GM19372 (cell line): ENCODE results near the gene RIT1.

ENCODE experiments used
- ATAC-seq: cut with Tn5 transposase; IDR thresholded peaks from one replicate; pipeline ENCODE4 v1.9.1; 2021; ENCODE audit warnings: mild to moderate bottlenecking, low read depth, moderate library complexity; ENCODE audit not compliant: unreplicated experiment

Gene RIT1, protein sequence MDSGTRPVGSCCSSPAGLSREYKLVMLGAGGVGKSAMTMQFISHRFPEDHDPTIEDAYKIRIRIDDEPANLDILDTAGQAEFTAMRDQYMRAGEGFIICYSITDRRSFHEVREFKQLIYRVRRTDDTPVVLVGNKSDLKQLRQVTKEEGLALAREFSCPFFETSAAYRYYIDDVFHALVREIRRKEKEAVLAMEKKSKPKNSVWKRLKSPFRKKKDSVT

DNA sequence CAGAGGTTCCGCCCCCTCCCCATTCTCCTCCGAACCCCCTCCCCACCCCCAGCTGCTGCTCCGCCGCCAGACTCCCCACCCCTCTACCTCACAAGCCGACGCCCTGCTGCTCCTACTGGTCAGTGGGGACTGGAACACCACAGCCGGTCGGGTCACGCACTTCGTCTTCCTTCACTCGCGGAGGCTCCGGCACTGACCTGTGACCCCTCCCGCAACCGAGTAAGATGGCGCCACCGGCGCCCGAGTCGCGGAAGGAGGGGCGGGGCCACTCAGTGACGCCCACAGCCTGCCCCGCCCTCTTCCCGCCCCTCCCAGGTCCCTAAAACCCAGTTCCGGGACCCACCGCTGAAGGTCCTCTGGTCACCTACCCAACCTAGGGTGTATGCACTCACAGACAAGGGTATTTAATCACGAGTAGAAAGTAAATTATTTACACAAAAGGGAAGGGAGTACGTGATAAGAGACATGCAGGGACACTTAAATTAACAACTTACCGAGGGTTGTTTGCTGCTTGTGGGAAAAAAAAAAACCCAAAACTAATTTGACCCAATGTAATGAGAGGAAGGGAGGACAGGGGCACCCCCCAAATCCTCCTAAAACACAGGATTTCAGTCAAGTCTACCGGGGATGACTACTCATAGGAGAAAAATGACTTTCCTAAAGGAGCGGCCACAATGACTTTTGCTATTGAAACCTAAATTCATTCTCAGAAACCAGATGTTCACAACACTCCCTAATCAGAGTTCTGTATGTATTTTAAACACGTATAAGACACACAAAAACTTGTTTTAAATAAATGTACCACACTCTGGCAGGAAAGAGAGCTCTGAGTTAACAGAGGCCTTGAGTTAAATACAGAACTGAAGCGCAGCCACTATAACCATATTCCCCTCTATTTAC, at the start of gene RIT1:
TSS of gene RIT1 (minus strand) at position 194 of the 900 bp plus-strand sequence. CDS start 588 bp downstream, outside the sequence.
- ATAC-seq = peak; percentile 75

DNA sequence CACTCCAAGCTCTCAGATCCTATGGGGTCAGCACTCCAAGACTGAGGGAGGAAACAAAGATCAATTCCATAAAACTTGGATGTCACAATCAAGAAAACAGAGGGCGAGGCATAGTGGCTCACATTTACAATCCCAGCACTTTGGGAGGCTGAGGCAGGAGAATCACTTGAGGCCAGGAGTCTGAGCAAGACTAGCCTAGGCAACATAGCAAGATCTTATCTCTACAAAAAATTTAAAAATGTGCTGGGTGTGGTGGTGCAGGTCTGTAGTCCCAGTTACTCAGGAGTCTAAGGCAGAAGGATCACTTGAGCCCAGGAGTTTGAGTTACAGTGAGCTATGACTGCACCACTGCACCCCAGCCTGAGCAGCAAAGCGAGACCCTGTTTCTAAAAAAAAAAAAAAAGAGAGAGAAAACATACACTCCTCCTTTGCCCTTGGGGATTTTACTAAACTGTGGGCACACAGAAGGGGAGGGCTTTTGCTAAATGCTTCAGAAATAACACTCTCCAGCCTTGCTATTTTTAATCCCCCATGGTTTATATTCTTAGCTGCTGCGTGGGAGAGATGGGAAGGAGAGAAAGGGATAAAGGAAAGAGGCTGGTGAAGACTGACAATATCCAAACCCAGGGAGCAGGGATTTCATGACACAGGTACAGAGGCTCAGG, 49.1 kb upstream of the RIT1 start:
- no peak for ATAC-seq

DNA sequence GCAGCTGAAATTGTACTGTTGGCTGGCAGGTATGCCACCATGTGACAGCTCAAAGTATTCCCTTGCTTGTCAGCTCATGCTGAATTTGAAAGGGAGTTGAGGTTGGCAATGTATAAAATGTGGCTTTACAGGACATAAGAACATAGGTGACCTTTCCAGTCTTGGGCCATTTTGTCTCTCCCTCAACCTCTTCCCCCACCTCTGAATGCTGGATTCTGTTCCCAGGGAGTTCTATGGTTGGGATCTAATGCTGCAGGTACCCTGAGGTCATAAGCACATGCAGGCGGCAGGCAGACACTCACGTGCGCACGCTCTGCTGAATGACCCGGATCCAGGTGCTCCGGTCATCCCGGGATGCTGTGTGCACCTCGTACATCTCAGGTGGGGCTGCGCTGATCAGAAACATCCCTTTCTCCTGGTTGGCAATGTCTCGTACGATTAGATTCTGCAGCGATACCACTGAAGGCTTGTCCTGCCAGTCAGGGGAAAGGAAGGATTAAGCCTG, 46.3 kb upstream of the RIT1 start:
- no peak for ATAC-seq

DNA sequence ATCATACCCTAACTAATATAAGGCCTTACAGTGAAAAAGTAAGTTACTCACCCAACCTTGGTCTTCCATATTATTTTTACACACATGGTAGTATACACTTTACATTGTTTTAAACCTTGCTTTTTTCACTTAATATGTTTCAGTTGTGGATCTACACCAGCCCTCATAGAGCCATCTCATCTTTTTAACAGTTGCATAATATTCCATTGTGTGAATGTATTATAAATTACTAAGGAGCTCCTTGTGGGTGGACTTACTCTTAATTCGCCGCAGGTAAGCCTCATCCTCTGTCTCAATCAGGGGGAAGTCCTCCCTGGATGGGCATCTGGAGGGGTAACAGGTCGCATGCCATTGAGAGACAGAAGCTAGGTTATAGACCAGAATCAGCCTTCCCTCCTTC, 43.5 kb upstream of the RIT1 start:
- ATAC-seq = no peak

DNA sequence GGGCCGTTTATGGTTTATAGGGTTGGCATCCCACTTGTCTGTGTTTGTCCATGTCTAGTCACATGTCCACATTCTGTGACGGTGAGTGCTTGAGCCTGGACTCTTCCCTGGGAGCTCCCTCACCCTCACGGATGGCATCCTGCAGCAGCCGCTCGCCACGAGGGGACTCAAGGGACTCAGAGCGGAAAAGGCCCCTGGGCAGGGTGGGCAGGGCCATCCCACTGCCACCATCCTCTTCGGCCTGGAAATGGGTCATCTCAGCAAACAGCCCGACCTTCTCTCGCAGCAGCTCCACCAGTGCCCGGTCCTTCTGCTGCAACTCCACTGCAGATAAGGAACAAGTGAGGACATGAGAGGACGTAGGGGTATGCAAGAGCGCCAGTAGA, 41.3 kb upstream of the RIT1 start:
- ATAC-seq = no peak

DNA sequence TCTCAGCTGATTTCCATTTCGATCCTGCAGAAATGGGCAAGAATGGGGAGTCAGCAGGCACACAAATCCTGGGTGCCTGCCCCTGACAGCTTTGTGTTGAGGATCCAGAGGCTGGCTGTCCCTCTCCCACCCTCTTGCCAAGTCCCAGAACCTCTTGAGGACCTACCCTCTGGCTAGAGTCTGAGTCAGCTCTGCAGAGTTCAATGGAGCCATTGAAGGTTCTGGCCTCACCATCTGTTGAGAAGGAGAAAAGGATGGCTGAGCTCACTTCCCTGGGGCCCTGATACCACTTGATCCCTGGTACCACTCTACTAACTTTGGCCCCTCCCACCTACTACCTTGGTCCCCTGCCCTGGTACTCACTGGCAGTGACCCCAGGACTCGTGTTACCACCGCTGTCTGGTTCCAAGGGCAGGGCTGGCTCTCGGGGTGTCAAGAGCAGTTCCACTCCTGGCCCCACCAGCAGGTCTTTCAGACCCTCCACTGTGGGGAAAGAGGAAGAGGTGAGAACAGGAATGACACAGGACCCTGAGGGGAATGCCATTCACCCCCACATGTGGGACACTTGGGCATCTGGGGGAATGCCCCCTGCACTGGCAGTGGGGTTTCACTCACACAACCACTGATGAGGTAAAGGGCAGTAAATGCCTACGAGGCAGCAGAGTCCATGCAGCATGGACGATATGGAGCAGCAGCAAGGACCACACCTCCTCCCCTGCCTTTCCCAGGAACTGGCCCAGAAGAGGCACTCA, 40.8 kb upstream of the RIT1 start:
- no peak for ATAC-seq

DNA sequence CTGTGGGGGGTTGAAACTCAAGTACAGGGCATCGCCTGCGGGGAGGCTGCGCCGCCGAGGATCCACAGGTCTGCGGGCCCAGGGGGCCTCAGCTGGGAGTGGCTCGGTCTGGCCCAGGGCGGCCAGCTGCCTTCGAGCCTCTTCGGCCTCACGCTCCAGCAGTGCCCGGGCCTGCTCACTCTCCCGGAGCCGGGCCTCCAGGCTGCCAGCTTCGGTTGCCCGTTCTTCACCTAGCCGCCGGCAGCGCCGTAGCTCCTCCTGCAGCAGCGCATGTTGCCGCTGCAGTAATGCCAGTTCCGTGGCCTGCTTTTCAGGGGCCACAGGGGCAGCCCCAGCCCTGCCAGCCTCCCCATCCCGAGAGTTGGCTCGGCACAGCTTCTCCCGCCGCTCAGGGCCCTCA, 39.7 kb upstream of the RIT1 start:
- ATAC-seq = no peak

DNA sequence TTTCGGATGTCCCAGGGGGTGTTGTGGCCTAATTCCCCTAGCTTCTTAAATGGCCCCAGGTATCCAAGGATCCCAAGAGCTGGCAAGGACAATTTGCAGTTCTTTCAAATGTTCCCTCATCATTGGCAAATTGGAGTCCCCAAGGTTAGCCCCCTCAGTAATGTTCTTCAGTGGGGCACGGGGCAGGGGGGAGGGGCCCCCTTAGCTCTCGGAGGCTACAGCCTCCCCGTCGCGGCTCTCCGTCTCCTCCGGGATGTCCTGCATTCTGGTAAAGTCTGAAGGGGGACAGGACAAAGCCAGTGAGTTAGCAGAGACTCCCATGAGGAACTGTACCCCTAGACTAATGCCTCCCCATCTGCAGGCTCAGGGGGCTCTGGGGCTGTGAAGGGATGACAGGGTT, 36.6 kb upstream of the RIT1 start:
- ATAC-seq = no peak

DNA sequence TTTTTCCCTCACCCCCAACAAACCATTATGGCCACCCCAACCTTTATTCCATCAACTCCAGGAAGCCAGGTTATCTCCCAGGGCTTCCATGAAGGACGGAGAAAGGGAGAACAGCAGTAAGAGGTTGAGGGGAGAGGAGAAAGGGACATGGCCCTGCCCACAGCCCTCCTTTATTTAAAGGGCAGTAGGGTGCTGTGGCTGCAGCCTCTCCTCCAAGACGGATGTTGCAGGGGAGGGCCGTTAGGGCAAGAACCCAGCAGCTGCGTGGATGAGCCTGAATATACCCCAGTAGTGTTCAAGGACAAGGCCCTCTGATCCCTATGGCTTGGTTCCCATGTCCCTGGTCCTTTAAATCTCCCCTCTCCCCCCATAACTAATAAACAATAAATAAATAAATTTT, 36.1 kb upstream of the RIT1 start:
- ATAC-seq = no peak

DNA sequence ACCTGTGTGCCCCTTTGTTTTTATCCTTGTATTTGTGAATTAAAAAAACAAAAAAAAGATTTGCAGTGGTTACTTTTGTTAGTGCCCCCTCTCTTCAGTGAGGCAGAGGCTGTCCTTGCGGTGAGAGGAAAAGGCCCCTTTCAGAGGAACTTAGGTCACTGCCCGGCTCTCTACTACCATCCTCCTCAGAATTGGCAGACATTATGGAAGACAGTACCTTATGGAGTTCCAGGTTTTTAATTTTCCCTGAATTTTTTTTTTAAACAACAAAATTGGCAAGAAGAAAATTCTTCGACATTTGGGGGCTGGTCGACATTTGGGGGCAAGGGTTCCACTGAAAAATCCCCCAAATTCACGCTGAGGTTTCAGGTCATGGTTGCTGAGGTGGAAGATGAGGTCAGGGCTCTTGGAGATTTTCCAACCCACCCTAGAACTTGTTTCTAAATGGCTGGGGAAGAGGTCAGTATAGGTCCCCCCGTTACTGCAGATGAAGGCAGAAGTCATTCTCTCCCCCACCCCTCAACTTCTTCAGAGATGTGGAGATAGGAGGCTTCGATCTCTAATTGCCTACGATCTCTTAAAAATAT, 35.6 kb upstream of the RIT1 start:
- ATAC-seq = no peak

DNA sequence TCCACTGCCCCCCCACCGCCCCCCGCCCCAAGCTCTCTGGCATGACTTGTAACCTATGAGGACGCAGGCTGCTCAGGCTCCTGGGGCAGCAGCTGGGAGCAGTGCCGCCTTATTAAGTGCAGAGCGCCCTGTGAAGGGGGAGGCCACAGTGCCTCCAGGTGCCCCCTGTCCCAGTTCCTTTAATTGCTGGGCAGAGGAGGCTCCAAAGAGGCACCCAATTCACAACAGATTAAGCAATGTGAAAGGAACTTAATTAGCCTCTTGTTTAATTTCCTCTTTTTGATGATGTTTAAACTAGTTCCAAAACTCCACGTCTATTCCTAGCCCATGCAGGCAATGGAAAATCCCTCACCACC, 33.3 kb upstream of the RIT1 start:
- no peak for ATAC-seq

DNA sequence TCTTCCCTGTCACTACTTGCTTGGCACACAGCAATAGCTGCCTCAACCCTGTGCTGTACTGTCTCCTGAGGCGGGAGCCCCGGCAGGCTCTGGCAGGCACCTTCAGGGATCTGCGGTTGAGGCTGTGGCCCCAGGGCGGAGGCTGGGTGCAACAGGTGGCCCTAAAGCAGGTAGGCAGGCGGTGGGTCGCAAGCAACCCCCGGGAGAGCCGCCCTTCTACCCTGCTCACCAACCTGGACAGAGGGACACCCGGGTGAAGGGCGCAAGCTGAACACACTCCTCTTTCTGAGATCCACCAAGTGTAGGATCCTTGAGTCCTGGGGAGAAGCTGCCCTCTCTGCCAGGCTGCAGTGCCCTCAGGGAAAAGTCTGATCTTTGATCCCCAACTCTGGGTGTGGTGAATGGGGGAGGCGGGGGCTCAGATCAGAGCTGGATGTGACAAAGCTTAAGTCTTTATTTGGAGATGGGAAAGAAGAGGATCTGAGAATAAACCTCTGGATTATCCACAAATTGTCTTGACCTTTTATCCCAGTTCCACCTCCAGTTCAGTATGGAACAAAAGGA, 31.5 kb upstream of the RIT1 start:
- no peak for ATAC-seq

DNA sequence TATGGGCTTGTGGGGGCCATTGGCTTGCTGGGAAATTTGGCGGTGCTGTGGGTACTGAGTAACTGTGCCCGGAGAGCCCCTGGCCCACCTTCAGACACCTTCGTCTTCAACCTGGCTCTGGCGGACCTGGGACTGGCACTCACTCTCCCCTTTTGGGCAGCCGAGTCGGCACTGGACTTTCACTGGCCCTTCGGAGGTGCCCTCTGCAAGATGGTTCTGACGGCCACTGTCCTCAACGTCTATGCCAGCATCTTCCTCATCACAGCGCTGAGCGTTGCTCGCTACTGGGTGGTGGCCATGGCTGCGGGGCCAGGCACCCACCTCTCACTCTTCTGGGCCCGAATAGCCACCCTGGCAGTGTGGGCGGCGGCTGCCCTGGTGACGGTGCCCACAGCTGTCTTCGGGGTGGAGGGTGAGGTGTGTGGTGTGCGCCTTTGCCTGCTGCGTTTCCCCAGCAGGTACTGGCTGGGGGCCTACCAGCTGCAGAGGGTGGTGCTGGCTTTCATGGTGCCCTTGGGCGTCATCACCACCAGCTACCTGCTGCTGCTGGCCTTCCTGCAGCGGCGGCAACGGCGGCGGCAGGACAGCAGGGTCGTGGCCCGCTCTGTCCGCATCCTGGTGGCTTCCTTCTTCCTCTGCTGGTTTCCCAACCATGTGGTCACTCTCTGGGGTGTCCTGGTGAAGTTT, 30.8 kb upstream of the RIT1 start:
- ATAC-seq = no peak

DNA sequence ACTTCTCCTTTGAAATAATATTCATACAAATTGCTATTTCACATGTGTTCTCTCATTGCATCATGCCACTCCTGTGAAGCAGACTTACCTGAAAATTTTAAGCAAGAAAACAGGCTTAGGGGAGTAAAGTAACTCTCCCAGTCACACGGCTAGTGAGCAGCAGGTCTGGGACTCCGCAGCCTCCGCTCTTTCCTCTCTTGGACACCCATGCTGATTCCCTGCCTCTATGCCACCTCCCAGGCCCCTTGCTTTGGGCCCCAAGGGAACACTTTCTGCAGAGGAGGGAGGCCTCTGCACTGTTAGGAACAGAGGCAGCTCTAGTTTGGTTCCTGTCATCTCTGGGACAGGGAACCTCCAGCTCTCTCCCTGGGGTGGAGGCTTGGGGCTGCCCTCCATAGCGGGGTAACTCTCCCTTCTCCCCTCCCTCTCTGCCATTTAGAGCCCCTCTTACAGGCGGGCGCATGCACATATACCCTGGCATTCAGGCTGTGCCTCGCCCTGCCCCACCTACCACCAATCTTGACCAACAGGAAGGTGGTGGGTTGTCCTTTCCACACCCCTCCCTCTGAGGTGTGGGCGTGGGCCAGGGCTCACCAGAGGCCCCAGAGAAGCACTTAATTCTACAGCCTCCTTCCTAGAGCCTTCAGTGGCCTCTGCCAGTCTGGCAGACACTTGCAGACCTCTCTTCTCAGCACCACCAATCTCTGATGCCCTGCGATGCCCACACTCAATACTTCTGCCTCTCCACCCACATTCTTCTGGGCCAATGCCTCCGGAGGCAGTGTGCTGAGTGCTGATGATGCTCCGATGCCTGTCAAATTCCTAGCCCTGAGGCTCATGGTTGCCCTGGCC, 30.1 kb upstream of the RIT1 start, which contains the start of gene RXFP4:
TSS of gene RXFP4 (plus strand) at position 646 of the 852 bp plus-strand sequence. CDS start at position 718, 72 bp downstream.
- ATAC-seq = no peak

DNA sequence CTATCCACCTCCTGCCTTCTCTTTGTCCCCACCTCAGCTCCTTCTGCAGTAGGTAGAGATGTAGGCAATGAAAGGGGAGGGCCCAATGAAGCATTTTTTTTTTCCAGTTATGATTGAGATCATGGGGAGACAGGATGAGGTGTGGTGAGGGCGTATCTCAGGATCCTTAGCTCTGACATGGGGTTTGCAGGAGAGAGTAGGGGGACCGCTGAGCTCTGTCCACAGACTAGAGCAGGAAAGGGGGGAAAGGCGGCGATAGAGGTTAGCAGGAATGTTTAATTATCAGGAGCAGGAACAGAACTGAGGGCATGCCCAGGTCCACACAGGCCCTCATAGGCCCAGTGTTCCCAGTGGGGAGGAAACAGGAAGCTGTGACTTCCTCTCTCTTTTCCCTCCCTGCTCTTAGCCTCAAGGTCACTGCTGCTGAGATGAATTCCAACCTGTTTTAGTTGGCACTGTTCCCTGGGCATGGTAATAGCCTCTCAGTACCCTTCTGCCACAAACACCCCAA, 29.4 kb upstream of the RIT1 start:
- no peak for ATAC-seq

DNA sequence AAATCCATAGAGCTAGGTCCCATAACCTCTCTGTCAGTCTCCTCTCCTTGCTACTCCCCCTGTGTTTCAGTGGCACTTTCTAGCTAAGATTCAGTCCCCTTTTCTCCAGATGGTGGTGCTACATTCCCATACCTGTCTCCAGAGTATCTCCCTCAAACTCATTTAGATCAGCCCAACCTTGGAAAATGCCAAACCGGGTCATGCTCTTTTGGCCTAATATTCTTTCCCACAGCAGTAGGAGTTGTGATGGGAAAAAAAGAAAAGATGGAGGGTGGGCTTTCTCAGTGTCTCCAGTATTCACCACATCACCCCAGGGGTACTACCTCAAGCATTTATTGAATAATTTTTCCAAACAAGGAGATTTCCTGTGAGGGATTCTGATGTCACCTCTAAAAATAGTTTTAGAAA, 27.1 kb upstream of the RIT1 start:
- ATAC-seq = no peak

DNA sequence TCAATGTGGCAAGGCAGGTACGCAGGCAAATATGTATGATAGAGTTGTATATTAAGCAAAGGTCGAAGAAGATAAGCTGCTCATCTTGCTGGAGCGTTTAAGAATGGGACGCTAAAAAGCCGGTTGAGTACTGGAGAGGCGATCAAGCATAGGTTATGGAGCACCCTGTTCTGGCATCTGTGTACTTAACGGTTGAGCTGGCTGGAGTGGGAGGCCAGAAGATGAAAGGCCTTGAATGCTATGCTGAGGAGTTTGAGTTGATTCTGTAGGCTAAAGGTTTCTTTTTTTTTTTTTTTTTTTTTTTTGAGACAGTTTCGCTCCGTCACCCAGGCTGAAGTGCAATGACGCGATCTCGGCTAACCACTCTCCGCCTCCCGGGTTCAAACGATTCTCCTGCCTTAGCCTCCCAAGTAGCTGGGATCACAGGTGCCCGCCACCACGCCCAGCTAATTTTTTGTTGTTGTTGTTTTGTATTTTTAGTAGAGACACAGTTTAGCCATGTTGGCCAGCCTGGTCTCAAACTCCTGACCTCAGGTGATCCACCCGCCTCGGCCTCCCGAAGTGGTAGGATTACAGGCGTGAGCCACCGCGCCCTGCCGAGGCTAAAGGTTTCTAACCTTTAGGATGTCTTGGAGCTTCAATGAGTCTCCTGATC, 23.9 kb upstream of the RIT1 start:
- ATAC-seq = no peak
